Suprapubic skin (tissue), 3 donors: ENCODE results near the gene TMEM147.

Experiments
- CTCF ChIP-seq, 2 donors: fragments of 200-600 bp in 1 of 2; fragments of 450-650 bp in 1 of 2; sonication (generic) in 1 of 2; IDR thresholded peaks; one replicate each; pipeline ENCODE4 v1.5.1; 2016 to 2019; ENCODE audit warnings: antibody characterized with exemption in 2 of 2, mild to moderate bottlenecking in 1 of 2, moderate library complexity in 1 of 2
- EP300 ChIP-seq: sonication (generic); formaldehyde crosslinking; IDR thresholded peaks from one replicate; pipeline ENCODE4 v1.6.1; 2017; ENCODE audit warnings: antibody characterized with exemption
- POLR2A ChIP-seq, 2 donors: fragments of 450-650 bp; IDR thresholded peaks; one replicate each; pipeline ENCODE4 v1.6.1; 2017; ENCODE audit warnings: antibody characterized with exemption in 2 of 2, mild to moderate bottlenecking in 2 of 2, moderate library complexity in 2 of 2

- TF ChIP-seq CTCF (IDR thresholded peaks at IDR 0.05) (no peak), EP300 (no peak), POLR2A (IDR thresholded peaks at IDR 0.05) (no peak)
These were observed 13.2 kb downstream of the TMEM147 start for GRCh38 chr19:35558400-35559280.
